ENCODE results near the gene SLC49A3. TPM values are rescaled to one million over a fixed set of nuclear protein-coding genes. Genes with fewer than 3 reads are reported as not detected.

SLC49A3 gene
- total and polyA plus RNA-seq, 2 experiments from 2014 or later = 1.3 to 3.7 TPM

DNA sequence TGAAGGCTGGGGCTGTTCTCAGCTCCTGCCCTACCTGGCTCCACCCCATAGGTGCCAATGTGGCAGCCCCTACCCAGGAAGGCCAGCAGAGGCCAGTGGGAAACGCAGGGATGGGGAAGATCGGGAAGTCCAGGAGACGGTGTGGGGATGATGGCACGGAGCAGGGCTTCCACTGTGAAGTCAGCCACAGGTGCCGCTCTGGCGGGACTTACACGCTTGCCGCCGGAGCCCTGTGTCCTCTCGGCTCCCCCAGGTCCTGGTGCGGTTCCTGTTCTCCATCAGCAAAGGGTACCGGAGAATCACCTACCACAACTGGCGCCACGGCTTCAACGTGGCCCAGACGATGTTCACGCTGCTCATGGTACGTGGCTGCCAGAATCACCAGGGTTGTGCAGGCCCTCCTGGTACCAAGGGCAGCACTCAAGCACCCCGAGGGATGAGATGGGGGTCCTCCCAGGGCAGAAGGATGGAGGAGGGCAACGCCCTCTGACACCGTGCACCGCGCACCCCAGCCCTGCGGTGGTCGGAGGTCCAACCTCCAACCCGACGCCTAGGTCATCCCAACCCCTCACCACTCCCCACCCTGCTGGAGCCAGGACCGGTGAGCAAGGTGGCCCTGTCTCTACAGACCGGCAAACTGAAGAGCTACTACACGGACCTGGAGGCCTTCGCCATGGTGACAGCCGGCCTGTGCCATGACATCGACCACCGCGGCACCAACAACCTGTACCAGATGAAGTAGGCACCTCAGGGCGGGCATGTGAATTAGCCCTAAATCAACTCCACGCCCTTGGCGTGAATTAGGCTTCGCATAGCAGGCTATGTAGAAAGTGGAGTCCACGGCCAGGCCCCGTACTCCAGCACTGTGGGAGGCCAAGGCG lies 26.8 kb downstream of the SLC49A3 start (continued):
- TF ChIP-seq, protein P1, sequence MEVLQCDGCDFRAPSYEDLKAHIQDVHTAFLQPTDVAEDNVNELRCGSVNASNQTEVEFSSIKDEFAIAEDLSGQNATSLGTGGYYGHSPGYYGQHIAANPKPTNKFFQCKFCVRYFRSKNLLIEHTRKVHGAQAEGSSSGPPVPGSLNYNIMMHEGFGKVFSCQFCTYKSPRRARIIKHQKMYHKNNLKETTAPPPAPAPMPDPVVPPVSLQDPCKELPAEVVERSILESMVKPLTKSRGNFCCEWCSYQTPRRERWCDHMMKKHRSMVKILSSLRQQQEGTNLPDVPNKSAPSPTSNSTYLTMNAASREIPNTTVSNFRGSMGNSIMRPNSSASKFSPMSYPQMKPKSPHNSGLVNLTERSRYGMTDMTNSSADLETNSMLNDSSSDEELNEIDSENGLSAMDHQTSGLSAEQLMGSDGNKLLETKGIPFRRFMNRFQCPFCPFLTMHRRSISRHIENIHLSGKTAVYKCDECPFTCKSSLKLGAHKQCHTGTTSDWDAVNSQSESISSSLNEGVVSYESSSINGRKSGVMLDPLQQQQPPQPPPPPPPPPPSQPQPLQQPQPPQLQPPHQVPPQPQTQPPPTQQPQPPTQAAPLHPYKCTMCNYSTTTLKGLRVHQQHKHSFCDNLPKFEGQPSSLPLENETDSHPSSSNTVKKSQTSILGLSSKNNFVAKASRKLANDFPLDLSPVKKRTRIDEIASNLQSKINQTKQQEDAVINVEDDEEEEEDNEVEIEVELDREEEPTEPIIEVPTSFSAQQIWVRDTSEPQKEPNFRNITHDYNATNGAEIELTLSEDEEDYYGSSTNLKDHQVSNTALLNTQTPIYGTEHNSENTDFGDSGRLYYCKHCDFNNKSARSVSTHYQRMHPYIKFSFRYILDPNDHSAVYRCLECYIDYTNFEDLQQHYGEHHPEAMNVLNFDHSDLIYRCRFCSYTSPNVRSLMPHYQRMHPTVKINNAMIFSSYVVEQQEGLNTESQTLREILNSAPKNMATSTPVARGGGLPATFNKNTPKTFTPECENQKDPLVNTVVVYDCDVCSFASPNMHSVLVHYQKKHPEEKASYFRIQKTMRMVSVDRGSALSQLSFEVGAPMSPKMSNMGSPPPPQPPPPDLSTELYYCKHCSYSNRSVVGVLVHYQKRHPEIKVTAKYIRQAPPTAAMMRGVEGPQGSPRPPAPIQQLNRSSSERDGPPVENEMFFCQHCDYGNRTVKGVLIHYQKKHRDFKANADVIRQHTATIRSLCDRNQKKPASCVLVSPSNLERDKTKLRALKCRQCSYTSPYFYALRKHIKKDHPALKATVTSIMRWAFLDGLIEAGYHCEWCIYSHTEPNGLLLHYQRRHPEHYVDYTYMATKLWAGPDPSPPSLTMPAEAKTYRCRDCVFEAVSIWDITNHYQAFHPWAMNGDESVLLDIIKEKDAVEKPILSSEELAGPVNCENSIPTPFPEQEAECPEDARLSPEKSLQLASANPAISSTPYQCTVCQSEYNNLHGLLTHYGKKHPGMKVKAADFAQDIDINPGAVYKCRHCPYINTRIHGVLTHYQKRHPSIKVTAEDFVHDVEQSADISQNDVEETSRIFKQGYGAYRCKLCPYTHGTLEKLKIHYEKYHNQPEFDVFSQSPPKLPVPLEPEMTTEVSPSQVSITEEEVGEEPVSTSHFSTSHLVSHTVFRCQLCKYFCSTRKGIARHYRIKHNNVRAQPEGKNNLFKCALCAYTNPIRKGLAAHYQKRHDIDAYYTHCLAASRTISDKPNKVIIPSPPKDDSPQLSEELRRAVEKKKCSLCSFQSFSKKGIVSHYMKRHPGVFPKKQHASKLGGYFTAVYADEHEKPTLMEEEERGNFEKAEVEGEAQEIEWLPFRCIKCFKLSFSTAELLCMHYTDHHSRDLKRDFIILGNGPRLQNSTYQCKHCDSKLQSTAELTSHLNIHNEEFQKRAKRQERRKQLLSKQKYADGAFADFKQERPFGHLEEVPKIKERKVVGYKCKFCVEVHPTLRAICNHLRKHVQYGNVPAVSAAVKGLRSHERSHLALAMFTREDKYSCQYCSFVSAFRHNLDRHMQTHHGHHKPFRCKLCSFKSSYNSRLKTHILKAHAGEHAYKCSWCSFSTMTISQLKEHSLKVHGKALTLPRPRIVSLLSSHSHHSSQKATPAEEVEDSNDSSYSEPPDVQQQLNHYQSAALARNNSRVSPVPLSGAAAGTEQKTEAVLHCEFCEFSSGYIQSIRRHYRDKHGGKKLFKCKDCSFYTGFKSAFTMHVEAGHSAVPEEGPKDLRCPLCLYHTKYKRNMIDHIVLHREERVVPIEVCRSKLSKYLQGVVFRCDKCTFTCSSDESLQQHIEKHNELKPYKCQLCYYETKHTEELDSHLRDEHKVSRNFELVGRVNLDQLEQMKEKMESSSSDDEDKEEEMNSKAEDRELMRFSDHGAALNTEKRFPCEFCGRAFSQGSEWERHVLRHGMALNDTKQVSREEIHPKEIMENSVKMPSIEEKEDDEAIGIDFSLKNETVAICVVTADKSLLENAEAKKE (CRISPR knock-in tag; IDR thresholded peaks at IDR 0.05) = no peak

DNA sequence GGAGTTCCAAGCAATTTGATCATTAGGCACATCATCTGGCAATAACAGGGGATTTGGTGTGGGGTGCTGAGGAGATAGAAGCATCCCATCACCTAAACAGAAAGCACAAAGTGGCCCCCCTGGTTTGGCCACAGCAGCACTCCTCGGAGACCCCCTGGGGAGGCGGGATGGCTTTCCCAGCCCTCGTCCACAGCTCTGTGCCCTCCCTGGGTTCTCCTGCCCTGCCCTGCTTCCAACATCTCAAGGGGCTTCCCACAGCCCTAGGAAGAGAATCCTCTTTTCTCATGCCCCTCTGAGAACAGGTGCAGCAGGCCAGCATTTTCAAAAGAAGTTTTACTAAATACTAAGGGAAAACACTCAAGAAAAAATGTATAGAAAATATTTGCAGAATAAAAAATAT lies 27.7 kb downstream of the SLC49A3 start:
- H3K9me3 Mint-ChIP-seq = no peaks in the 10 kb centered on the region; the same call in 2 of the 3 replicates
- no peak overlapping the region for H3K4me3 Mint-ChIP-seq
- no peak for ATAC-seq
- TF ChIP-seq JUNB (IDR thresholded peaks at IDR 0.05; ENCODE audit: unreplicated experiment) (no peak), POLR2AphosphoS5 (IDR thresholded peaks at IDR 0.05; ENCODE audit: low read depth) (no peak), STAT1 (IDR thresholded peaks at IDR 0.05; ENCODE audit: unreplicated experiment) (no peak), EZH2phosphoT487 (IDR thresholded peaks at IDR 0.05; ENCODE audit: unreplicated experiment) (no peak)
- TF ChIP-seq, protein P2, sequence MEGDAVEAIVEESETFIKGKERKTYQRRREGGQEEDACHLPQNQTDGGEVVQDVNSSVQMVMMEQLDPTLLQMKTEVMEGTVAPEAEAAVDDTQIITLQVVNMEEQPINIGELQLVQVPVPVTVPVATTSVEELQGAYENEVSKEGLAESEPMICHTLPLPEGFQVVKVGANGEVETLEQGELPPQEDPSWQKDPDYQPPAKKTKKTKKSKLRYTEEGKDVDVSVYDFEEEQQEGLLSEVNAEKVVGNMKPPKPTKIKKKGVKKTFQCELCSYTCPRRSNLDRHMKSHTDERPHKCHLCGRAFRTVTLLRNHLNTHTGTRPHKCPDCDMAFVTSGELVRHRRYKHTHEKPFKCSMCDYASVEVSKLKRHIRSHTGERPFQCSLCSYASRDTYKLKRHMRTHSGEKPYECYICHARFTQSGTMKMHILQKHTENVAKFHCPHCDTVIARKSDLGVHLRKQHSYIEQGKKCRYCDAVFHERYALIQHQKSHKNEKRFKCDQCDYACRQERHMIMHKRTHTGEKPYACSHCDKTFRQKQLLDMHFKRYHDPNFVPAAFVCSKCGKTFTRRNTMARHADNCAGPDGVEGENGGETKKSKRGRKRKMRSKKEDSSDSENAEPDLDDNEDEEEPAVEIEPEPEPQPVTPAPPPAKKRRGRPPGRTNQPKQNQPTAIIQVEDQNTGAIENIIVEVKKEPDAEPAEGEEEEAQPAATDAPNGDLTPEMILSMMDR (conservative IDR thresholded peaks at IDR 0.05; ENCODE audit: low read depth in 2 of 2) = no peak
- TF ChIP-seq, protein P3, sequence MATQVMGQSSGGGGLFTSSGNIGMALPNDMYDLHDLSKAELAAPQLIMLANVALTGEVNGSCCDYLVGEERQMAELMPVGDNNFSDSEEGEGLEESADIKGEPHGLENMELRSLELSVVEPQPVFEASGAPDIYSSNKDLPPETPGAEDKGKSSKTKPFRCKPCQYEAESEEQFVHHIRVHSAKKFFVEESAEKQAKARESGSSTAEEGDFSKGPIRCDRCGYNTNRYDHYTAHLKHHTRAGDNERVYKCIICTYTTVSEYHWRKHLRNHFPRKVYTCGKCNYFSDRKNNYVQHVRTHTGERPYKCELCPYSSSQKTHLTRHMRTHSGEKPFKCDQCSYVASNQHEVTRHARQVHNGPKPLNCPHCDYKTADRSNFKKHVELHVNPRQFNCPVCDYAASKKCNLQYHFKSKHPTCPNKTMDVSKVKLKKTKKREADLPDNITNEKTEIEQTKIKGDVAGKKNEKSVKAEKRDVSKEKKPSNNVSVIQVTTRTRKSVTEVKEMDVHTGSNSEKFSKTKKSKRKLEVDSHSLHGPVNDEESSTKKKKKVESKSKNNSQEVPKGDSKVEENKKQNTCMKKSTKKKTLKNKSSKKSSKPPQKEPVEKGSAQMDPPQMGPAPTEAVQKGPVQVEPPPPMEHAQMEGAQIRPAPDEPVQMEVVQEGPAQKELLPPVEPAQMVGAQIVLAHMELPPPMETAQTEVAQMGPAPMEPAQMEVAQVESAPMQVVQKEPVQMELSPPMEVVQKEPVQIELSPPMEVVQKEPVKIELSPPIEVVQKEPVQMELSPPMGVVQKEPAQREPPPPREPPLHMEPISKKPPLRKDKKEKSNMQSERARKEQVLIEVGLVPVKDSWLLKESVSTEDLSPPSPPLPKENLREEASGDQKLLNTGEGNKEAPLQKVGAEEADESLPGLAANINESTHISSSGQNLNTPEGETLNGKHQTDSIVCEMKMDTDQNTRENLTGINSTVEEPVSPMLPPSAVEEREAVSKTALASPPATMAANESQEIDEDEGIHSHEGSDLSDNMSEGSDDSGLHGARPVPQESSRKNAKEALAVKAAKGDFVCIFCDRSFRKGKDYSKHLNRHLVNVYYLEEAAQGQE (IDR thresholded peaks at IDR 0.05; ENCODE audit: unreplicated experiment) = no peak

More for the DNA sequence above, 27.7 kb downstream of the SLC49A3 start:
- Histone ChIP-seq H3K4me1 (ENCODE audit: insufficient read depth) (no peaks in the 10 kb centered on the region), H3K36me3 (ENCODE audit: insufficient read depth) (no peaks in the 10 kb centered on the region), H2AFZ (no peak overlapping the region), H3F3A (replicated peaks; ENCODE audit: low read depth) (0 out of 2 replicates have a peak, but pooled peaks cover 2% of the 10 kb centered on the region), H3K4me2 (no peak overlapping the region), H3K9me2 (ENCODE audit: insufficient read depth) (no peaks in the 10 kb centered on the region), H3K27me3 (ENCODE audit: insufficient read depth) (no peaks in the 10 kb centered on the region), H4K20me1 (replicated peaks; ENCODE audit: insufficient read depth) (no peaks in the 10 kb centered on the region; the same call in 1 of the 2 replicates), H3K79me2 (replicated peaks; ENCODE audit: insufficient read depth) (no peaks in the 10 kb centered on the region), H3K27ac (ENCODE audit: low read depth) (no peak overlapping the region), H3K4me3 (no peak overlapping the region)
- Mint-ChIP-seq H3K27me3 (ENCODE audit: insufficient read depth, low read depth, poor library complexity) (peaks cover 8% of the 10 kb centered on the region), H3K4me1 (no peaks in the 10 kb centered on the region; the same call in 2 of the 3 replicates), H3K36me3 (ENCODE audit: low read depth) (peaks cover 12% of the 10 kb centered on the region), H3K27ac (no peak overlapping the region)
- no peak for DNase-seq (ENCODE audit: low spot score)
